Cerebellar nuclear complex (tissue), 1 donor: ENCODE results near the gene LAMB1.
"Not testable (repeated sequence)": the region's sequence is repeated elsewhere in the genome, so short reads cannot be mapped to it uniquely, and the experiment has no call there.

Experiments
- DNase-seq, 2 experiments: peaks; one replicate each; lab custom pipeline; 2025; lab: John Stamatoyannopoulos, UW

Gene LAMB1

GRCh38 chr7:108002726-108003598 lies at the start of gene LAMB1:
Gene LAMB1, minus strand, starts transcription at chr7:108003161. Its CDS starts 276 bp downstream, at chr7:108002885.
- no peak for DNase-seq

GRCh38 chr7:108051454-108051853 lies 48.5 kb upstream of the LAMB1 start:
- no peak for DNase-seq

GRCh38 chr7:108049962-108050361 lies 47.0 kb upstream of the LAMB1 start:
- no peak for DNase-seq

- DNase-seq, result no peak
Measured at GRCh38 chr7:108048422-108048821, 45.5 kb upstream of the LAMB1 start.

- no peak for DNase-seq
Measured at GRCh38 chr7:108046952-108047506, 44.1 kb upstream of the LAMB1 start.

- no peak for DNase-seq
Measured at GRCh38 chr7:108045669-108046068, 42.7 kb upstream of the LAMB1 start.

GRCh38 chr7:108045154-108045553 lies 42.2 kb upstream of the LAMB1 start:
- DNase-seq, result no peak

GRCh38 chr7:108044345-108044744 lies 41.4 kb upstream of the LAMB1 start:
- no peak for DNase-seq

- DNase-seq, result no peak
Measured at GRCh38 chr7:108038986-108039385, 36.0 kb upstream of the LAMB1 start.

GRCh38 chr7:108037741-108038140 lies 34.8 kb upstream of the LAMB1 start:
- no peak for DNase-seq

GRCh38 chr7:108037140-108037539 lies 34.2 kb upstream of the LAMB1 start:
- no peak for DNase-seq

- no peak for DNase-seq
Measured at GRCh38 chr7:108034586-108034985, 31.6 kb upstream of the LAMB1 start.

GRCh38 chr7:108033776-108034497 lies 31.0 kb upstream of the LAMB1 start:
- DNase-seq, result no peak

GRCh38 chr7:108033309-108033708 lies 30.3 kb upstream of the LAMB1 start:
- DNase-seq, result not testable (repeated sequence)

- DNase-seq, result no peak
Measured at GRCh38 chr7:108030516-108030915, 27.6 kb upstream of the LAMB1 start.

GRCh38 chr7:108029034-108029433 lies 26.1 kb upstream of the LAMB1 start:
- DNase-seq, result no peak

GRCh38 chr7:108028111-108028510 lies 25.1 kb upstream of the LAMB1 start:
- no peak for DNase-seq

- no peak for DNase-seq
Measured at GRCh38 chr7:108027239-108027638, 24.3 kb upstream of the LAMB1 start.

GRCh38 chr7:108026647-108027046 lies 23.7 kb upstream of the LAMB1 start:
- no peak for DNase-seq

GRCh38 chr7:108026116-108026515 lies 23.2 kb upstream of the LAMB1 start:
- no peak for DNase-seq

- no peak for DNase-seq
Measured at GRCh38 chr7:108024538-108024937, 21.6 kb upstream of the LAMB1 start.

- DNase-seq, result no peak
Measured at GRCh38 chr7:108020585-108020984, 17.6 kb upstream of the LAMB1 start.

- DNase-seq, result no peak
Measured at GRCh38 chr7:108018668-108019067, 15.7 kb upstream of the LAMB1 start.
